Mesendoderm (in vitro differentiated cells): ENCODE measurements around the gene UQCR11.
A peak's percentile ranks its signal among the peaks of the same experiment; 100 is the strongest.

Experiments used
- DNase-seq: peaks from one replicate; pipeline ENCODE4 v3.0.0; 2013
- H2AK5ac ChIP-seq: 2 replicates; pipeline ENCODE4 v1.6.1; 2013; ENCODE audit warnings: low read length, inconsistent platforms
- H2BK120ac ChIP-seq: 2 replicates; pipeline ENCODE4 v1.6.1; 2013; ENCODE audit warnings: low read depth, mild to moderate bottlenecking, low read length, moderate library complexity, mixed read lengths
- H2BK15ac ChIP-seq: replicated peaks from 2 replicates; pipeline ENCODE4 v1.6.1; 2013; ENCODE audit warnings: low read depth, mild to moderate bottlenecking, moderate library complexity
- H2BK5ac ChIP-seq: 2 replicates; pipeline ENCODE4 v1.6.1; 2013; ENCODE audit warnings: low read length, inconsistent platforms
- H3K18ac ChIP-seq: 2 replicates; pipeline ENCODE4 v1.6.1; 2013; ENCODE audit warnings: mild to moderate bottlenecking, low read length, mixed read lengths
- H3K23ac ChIP-seq: one replicate; pipeline ENCODE4 v1.6.1; 2013; ENCODE audit warnings: low read length
- H3K27ac ChIP-seq: 2 replicates; pipeline ENCODE4 v1.5.1; 2013; ENCODE audit warnings: low read depth, mild to moderate bottlenecking, inconsistent platforms, low read length, moderate library complexity
- H3K27me3 ChIP-seq: 2 replicates; pipeline ENCODE4 v1.6.1; 2013; ENCODE audit warnings: low read length, control low read depth, mild to moderate bottlenecking, inconsistent platforms; ENCODE audit not compliant: insufficient read depth, poor library complexity
- H3K36me3 ChIP-seq: 2 replicates; pipeline ENCODE4 v1.6.1; 2013; ENCODE audit warnings: low read length, inconsistent platforms; ENCODE audit not compliant: control insufficient read depth, insufficient read depth
- H3K4ac ChIP-seq: one replicate; pipeline ENCODE4 v1.6.1; 2013; ENCODE audit warnings: low read depth, mild to moderate bottlenecking, low read length, moderate library complexity
- H3K4me1 ChIP-seq: 2 replicates; pipeline ENCODE4 v1.6.1; 2013; ENCODE audit warnings: low read depth, low read length, inconsistent platforms; ENCODE audit not compliant: control insufficient read depth
- H3K4me2 ChIP-seq: 2 replicates; pipeline ENCODE4 v1.6.1; 2013; ENCODE audit warnings: low read length
- H3K4me3 ChIP-seq: 2 replicates; pipeline ENCODE4 v1.5.1; 2013; ENCODE audit warnings: mild to moderate bottlenecking, low read length
- H3K56ac ChIP-seq: one replicate; pipeline ENCODE4 v1.6.1; 2013; ENCODE audit warnings: low read length
- H3K79me1 ChIP-seq: 2 replicates; pipeline ENCODE4 v1.6.1; 2013; ENCODE audit warnings: low read length, inconsistent platforms
- H3K79me2 ChIP-seq: 2 replicates; pipeline ENCODE4 v1.6.1; 2013; ENCODE audit warnings: mild to moderate bottlenecking, low read length; ENCODE audit not compliant: control insufficient read depth, insufficient read depth
- H3K9ac ChIP-seq: 2 replicates; pipeline ENCODE4 v1.6.1; 2013; ENCODE audit warnings: low read length, inconsistent platforms
- H4K5ac ChIP-seq: one replicate; pipeline ENCODE4 v1.6.1; 2013; ENCODE audit warnings: low read length
- H4K8ac ChIP-seq: one replicate; pipeline ENCODE4 v1.6.1; 2013; ENCODE audit warnings: low read depth, mild to moderate bottlenecking, control low read depth, low read length, moderate library complexity
- WGBS: extraction: QIAGEN DNeasy Blood & Tissue Kit; methylation state at CpG from one replicate; pipeline ENCODE4 v1.1.7; 2013; ENCODE audit warnings: low lambda C conversion rate, missing lambda C conversion rate; ENCODE audit not compliant: insufficient coverage; ENCODE audit errors: extremely low coverage; 5-methylcytosine and 5-hydroxymethylcytosine counted together

UQCR11 gene

GRCh38 chr19:1592755-1593500, 12.3 kb downstream of the UQCR11 start, which contains the start of gene MBD3:
MBD3 (minus strand) TSS chr19:1592865; CDS start chr19:1592631, 234 bp downstream.
- peak within 1 kb of the TSS; percentile 6 for H4K5ac ChIP-seq
- peak within 1 kb of the TSS; percentile 96 for H3K18ac ChIP-seq
- peak within 1 kb of the TSS; percentile 48 for H3K4me3 ChIP-seq
- peaks cover 28% of the 10 kb centered on the region for H3K79me2 ChIP-seq
- peak within 1 kb of the TSS; percentile 83 for H3K9ac ChIP-seq
- peak; percentile 94 for DNase-seq
- peak within 1 kb of the TSS; percentile 99 for H4K8ac ChIP-seq
- peak within 1 kb of the TSS; percentile 99 for H3K4ac ChIP-seq
- peak within 1 kb of the TSS; percentile 99 for H2BK120ac ChIP-seq
- peak within 1 kb of the TSS; percentile 94 for H3K4me2 ChIP-seq
- H2AK5ac ChIP-seq = peak within 1 kb of the TSS; percentile 1
- H3K4me1 ChIP-seq = peaks cover 5% of the 10 kb centered on the region
- H3K27me3 ChIP-seq = no peaks in the 10 kb centered on the region
- peaks cover 11% of the 10 kb centered on the region for H3K79me1 ChIP-seq
- H3K27ac ChIP-seq = peak within 1 kb of the TSS; percentile 100
- no CpG with 5 or more reads among the region's 68 CpGs for WGBS
- H3K36me3 ChIP-seq = peaks cover 7% of the 10 kb centered on the region
- no peak within 1 kb of the TSS for H2BK15ac ChIP-seq
- H2BK5ac ChIP-seq = peak within 1 kb of the TSS; percentile 47
- peak within 1 kb of the TSS; percentile 73 for H3K23ac ChIP-seq
- H3K56ac ChIP-seq = peak within 1 kb of the TSS; percentile 94

- peak overlapping the region; percentile 47 for H2BK5ac ChIP-seq
- peak overlapping the region; percentile 1 for H2AK5ac ChIP-seq
- no CpG with 5 or more reads among the region's 94 CpGs for WGBS
- H3K4me1 ChIP-seq = peaks cover 5% of the 10 kb centered on the region
- peak overlapping the region; percentile 96 for H3K18ac ChIP-seq
- peak overlapping the region; percentile 83 for H3K9ac ChIP-seq
- H2BK15ac ChIP-seq = no peak overlapping the region
- peak overlapping the region; percentile 94 for H3K56ac ChIP-seq
- H2BK120ac ChIP-seq = peak overlapping the region; percentile 99
- H3K27ac ChIP-seq = peak overlapping the region; percentile 100
- H4K5ac ChIP-seq = peak overlapping the region; percentile 6
- no peaks in the 10 kb centered on the region for H3K27me3 ChIP-seq
- H3K36me3 ChIP-seq = peaks cover 1% of the 10 kb centered on the region
- peak overlapping the region; percentile 73 for H3K23ac ChIP-seq
- peak overlapping the region; percentile 99 for H4K8ac ChIP-seq
- H3K4me3 ChIP-seq = peak overlapping the region; percentile 48
- H3K4me2 ChIP-seq = peak overlapping the region; percentile 94
- peaks cover 14% of the 10 kb centered on the region for H3K79me1 ChIP-seq
- peak overlapping the region; percentile 99 for H3K4ac ChIP-seq
- peak; percentile 92 for DNase-seq
- H3K79me2 ChIP-seq = peaks cover 33% of the 10 kb centered on the region
Observed at GRCh38 chr19:1592024-1592754, 13.1 kb downstream of the UQCR11 start.

DNA sequence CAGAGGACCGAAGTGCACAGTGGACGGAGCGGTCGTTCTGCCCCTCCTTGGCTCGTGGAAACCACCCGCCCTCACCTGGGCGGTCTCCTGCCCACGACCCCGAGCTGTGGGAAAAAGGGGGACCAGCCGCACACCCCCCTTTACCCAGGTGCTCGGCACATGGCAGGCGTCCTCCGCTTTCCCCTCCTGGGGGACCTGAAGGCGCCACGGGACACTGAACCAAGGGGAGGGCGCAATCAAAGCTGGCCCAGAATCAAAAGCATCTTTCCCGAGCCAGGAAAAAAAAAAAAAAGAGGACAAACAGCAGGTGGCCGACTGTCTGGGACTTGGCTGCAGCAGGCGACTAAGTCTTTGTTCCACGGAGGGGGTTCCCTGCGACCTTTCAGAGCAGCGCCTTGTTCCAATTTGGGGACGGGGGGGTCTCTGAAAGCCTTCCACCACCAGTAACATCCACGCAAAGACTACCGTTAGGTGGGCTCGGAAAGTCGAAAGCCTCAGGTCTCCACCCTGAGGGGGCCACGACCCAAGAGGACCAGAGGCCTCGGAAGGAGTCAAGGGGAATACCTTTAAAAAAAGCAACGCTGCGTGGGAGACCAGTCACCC, 13.7 kb downstream of the UQCR11 start:
- Histone ChIP-seq H3K79me2 (peaks cover 33% of the 10 kb centered on the region), H3K27me3 (no peaks in the 10 kb centered on the region), H3K4me3 (peak overlapping the region; percentile 48), H3K56ac (peak overlapping the region; percentile 94), H3K4ac (peak overlapping the region; percentile 97), H2BK5ac (peak overlapping the region; percentile 47), H3K4me2 (peak overlapping the region; percentile 94), H3K4me1 (peaks cover 5% of the 10 kb centered on the region), H3K27ac (peak overlapping the region; percentile 100), H4K5ac (peak overlapping the region; percentile 6), H3K79me1 (peaks cover 14% of the 10 kb centered on the region), H3K23ac (peak overlapping the region; percentile 73), H3K9ac (peak overlapping the region; percentile 83), H4K8ac (peak overlapping the region; percentile 99), H2AK5ac (peak overlapping the region; percentile 87), H2BK15ac (no peak overlapping the region), H2BK120ac (peak overlapping the region; percentile 66), H3K18ac (peak overlapping the region; percentile 96), H3K36me3 (no peaks in the 10 kb centered on the region)
- peak; percentile 39 for DNase-seq
- no CpG with 5 or more reads among the region's 31 CpGs for WGBS

DNA sequence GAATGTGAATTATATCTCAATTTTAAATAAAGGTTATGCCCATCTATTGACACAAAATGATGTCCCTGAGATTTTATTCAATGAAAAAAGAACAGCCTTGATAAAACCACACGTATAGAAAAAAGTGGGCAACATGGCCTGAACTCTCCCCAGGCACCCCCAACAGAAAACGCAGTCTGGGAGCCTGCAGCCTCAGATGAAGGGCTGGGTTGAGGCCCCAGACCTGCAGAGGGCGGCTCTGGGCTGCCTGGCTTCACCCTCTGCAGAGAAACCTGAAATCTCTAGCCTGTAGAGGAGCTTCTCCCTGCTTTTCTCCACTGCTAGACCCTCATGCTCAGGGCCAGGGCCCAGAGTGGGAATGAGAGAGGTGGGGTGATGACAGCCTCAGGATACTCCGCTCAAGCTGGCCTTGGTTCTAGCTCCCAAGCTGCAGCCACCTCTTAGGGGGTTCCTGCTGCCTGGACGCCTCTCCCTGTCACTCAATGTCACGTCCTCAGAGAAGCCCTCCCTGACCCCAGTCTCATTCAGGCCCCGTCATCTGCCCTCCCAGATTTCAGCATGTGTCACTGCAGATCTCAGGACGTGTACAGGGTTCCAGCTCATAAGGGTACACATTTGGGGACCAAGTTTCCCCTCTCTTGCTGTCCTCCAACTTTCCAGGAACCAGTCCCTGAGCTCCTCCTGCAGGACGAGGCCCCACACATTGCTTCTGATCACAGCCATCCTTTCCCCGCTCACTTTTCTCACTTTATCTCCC, 14.4 kb downstream of the UQCR11 start:
- H3K9ac ChIP-seq = peak overlapping the region; percentile 83
- H2AK5ac ChIP-seq = peak overlapping the region; percentile 87
- no peak overlapping the region for H4K5ac ChIP-seq
- H4K8ac ChIP-seq = no peak overlapping the region
- H3K4me3 ChIP-seq = peak overlapping the region; percentile 48
- DNase-seq = peak; percentile 61
- no peak overlapping the region for H2BK15ac ChIP-seq
- H3K4me2 ChIP-seq = peak overlapping the region; percentile 94
- H3K4me1 ChIP-seq = peaks cover 5% of the 10 kb centered on the region
- H3K27me3 ChIP-seq = no peaks in the 10 kb centered on the region
- H3K79me1 ChIP-seq = peaks cover 18% of the 10 kb centered on the region
- peak overlapping the region; percentile 94 for H3K56ac ChIP-seq
- H3K36me3 ChIP-seq = no peaks in the 10 kb centered on the region
- no CpG with 5 or more reads among the region's 10 CpGs for WGBS
- peak overlapping the region; percentile 73 for H3K23ac ChIP-seq
- H3K4ac ChIP-seq = peak overlapping the region; percentile 97
- H3K18ac ChIP-seq = no peak overlapping the region
- no peak overlapping the region for H2BK5ac ChIP-seq
- no peak overlapping the region for H3K27ac ChIP-seq
- no peak overlapping the region for H2BK120ac ChIP-seq
- H3K79me2 ChIP-seq = peaks cover 38% of the 10 kb centered on the region

DNA sequence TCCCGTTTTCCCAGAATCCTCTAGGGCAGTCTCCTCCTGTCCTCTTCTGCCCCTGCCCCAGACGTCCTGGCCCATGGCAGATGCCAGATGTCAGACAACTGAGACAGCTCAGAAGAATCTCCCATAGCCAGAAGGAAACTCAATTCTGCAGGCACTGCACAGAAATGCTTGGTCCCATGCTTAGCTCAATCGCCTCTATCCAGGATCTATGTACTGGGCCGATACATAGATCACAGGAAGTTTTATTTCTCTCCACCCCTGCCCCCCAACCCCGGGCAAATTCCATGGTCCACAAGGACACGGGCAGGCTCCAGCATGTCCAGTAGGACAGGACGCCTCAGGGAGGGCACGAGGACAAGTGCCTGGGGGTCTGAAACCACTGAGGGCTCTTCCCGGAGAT, 17.4 kb downstream of the UQCR11 start:
- H3K4me2 ChIP-seq = no peak overlapping the region
- H2BK5ac ChIP-seq = no peak overlapping the region
- H3K23ac ChIP-seq = no peak overlapping the region
- H4K8ac ChIP-seq = no peak overlapping the region
- H2BK120ac ChIP-seq = no peak overlapping the region
- H4K5ac ChIP-seq = no peak overlapping the region
- H2BK15ac ChIP-seq = no peak overlapping the region
- no peak overlapping the region for H3K56ac ChIP-seq
- H3K27me3 ChIP-seq = no peaks in the 10 kb centered on the region
- no peak overlapping the region for H3K18ac ChIP-seq
- no peak overlapping the region for H3K9ac ChIP-seq
- peaks cover 38% of the 10 kb centered on the region for H3K79me2 ChIP-seq
- H3K4ac ChIP-seq = no peak overlapping the region
- H2AK5ac ChIP-seq = no peak overlapping the region
- DNase-seq = no peak
- H3K4me1 ChIP-seq = peaks cover 5% of the 10 kb centered on the region
- no peak overlapping the region for H3K27ac ChIP-seq
- H3K4me3 ChIP-seq = no peak overlapping the region
- peaks cover 19% of the 10 kb centered on the region for H3K79me1 ChIP-seq
- no peaks in the 10 kb centered on the region for H3K36me3 ChIP-seq
- WGBS = no CpG with 5 or more reads among the region's 9 CpGs
